ENCODE data around the gene HOXC9. TPM values are rescaled to one million over a fixed set of nuclear protein-coding genes. Genes with fewer than 3 reads are reported as not detected.

The HOXC9 gene
- polyA plus RNA-seq, 1 of the 3 experiments (the other 2 are of a cell fraction): 1.9 TPM

- Histone ChIP-seq H3K36me3 (replicated peaks in 1 of 2; ENCODE audit: control insufficient read depth in 1 of 2, insufficient read depth in 2 of 2, low read length in 1 of 2) (no peaks in the 10 kb centered on the region), H4K20me1 (ENCODE audit: insufficient read depth) (no peaks in the 10 kb centered on the region), H3F3A (replicated peaks; ENCODE audit: insufficient read depth) (no peaks in the 10 kb centered on the region), H2AFZ (ENCODE audit: low read depth) (no peak overlapping the region), H3K27me3 (ENCODE audit: insufficient read depth) (no peaks in the 10 kb centered on the region), H3K4me2 (no peak overlapping the region), H3K27ac (ENCODE audit: low read depth in 2 of 2, low read length in 1 of 2) (no peak overlapping the region), H3K79me2 (ENCODE audit: insufficient read depth) (peaks cover 15% of the 10 kb centered on the region), H3K4me1 (ENCODE audit: control insufficient read depth in 1 of 2, insufficient read depth in 2 of 2, low read depth in 1 of 2, low read length in 1 of 2) (peaks cover 10 to 11% of the 10 kb centered on the region in 2 experiments; a peak in 3 of 4 replicates), H3K9ac (no peak overlapping the region), H3K4me3 (ENCODE audit: low read depth in 2 of 2, low read length in 1 of 2) (no peak overlapping the region), H3K9me2 (no peaks in the 10 kb centered on the region), H3K9me3 (no peaks in the 10 kb centered on the region)
- 68% methylated on average over 2 of the region's 2 CpGs for WGBS (ENCODE audit: low lambda C conversion rate)
- CTCF ChIA-PET: interaction anchor here (0.9 to 2.4 kb wide), 5 partner anchors 9 to 157 kb away, joined by 3 to 10 read pairs (median 5); no protein-coding TSS in a partner anchor
- DNase-seq: no peak
- TF ChIP-seq JUND (IDR thresholded peaks at IDR 0.05) (no peak), USF2 (IDR thresholded peaks at IDR 0.05; ENCODE audit: borderline replicate concordance, low read depth, low read length) (no peak), POLR2AphosphoS5 (IDR thresholded peaks at IDR 0.05; ENCODE audit: low read depth, low read length) (no peak), TAF1 (IDR thresholded peaks at IDR 0.05; ENCODE audit: borderline replicate concordance, low read depth, low read length) (no peak), YY1 (IDR thresholded peaks at IDR 0.05; ENCODE audit: low read depth) (no peak), FOXM1 (IDR thresholded peaks at IDR 0.05; ENCODE audit: low read depth) (no peak), FOSL2 (IDR thresholded peaks at IDR 0.05; ENCODE audit: borderline replicate concordance, low read depth) (no peak), SIN3A (IDR thresholded peaks at IDR 0.05; ENCODE audit: borderline replicate concordance, low read depth, low read length) (no peak), MEF2A (IDR thresholded peaks at IDR 0.05; ENCODE audit: borderline replicate concordance, low read depth) (no peak), RXRA (IDR thresholded peaks at IDR 0.05; ENCODE audit: borderline replicate concordance, low read depth) (no peak), SMC3 (IDR thresholded peaks at IDR 0.05; ENCODE audit: low read depth, low read length) (no peak)
- TF ChIP-seq, protein P1, sequence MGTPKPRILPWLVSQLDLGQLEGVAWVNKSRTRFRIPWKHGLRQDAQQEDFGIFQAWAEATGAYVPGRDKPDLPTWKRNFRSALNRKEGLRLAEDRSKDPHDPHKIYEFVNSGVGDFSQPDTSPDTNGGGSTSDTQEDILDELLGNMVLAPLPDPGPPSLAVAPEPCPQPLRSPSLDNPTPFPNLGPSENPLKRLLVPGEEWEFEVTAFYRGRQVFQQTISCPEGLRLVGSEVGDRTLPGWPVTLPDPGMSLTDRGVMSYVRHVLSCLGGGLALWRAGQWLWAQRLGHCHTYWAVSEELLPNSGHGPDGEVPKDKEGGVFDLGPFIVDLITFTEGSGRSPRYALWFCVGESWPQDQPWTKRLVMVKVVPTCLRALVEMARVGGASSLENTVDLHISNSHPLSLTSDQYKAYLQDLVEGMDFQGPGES (IDR thresholded peaks at IDR 0.05; ENCODE audit: low read depth, low read length): no peak
- TF ChIP-seq, protein P2, sequence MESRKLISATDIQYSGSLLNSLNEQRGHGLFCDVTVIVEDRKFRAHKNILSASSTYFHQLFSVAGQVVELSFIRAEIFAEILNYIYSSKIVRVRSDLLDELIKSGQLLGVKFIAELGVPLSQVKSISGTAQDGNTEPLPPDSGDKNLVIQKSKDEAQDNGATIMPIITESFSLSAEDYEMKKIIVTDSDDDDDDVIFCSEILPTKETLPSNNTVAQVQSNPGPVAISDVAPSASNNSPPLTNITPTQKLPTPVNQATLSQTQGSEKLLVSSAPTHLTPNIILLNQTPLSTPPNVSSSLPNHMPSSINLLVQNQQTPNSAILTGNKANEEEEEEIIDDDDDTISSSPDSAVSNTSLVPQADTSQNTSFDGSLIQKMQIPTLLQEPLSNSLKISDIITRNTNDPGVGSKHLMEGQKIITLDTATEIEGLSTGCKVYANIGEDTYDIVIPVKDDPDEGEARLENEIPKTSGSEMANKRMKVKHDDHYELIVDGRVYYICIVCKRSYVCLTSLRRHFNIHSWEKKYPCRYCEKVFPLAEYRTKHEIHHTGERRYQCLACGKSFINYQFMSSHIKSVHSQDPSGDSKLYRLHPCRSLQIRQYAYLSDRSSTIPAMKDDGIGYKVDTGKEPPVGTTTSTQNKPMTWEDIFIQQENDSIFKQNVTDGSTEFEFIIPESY (IDR thresholded peaks at IDR 0.05; ENCODE audit: borderline replicate concordance, low read depth): no peak
- TF ChIP-seq, protein P3, sequence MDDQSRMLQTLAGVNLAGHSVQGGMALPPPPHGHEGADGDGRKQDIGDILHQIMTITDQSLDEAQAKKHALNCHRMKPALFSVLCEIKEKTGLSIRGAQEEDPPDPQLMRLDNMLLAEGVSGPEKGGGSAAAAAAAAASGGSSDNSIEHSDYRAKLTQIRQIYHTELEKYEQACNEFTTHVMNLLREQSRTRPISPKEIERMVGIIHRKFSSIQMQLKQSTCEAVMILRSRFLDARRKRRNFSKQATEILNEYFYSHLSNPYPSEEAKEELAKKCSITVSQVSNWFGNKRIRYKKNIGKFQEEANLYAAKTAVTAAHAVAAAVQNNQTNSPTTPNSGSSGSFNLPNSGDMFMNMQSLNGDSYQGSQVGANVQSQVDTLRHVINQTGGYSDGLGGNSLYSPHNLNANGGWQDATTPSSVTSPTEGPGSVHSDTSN (IDR thresholded peaks at IDR 0.05): no peak
- POLR2A ChIA-PET: no interaction called here
These were observed 50.5 kb downstream of the HOXC9 start for GRCh38 chr12:54050482-54050810.

Data from SK-N-SH (cell line).